ENCODE data around the gene GTF2H2.
"Not testable (repeated sequence)": the region's sequence is repeated elsewhere in the genome, so short reads cannot be mapped to it uniquely, and the experiment has no call there.

Gene GTF2H2

GRCh38 chr5:71011194-71011792 is 56.2 kb downstream of the GTF2H2 start:
- no peak for DNase-seq

GRCh38 chr5:71006983-71007382 is 60.5 kb downstream of the GTF2H2 start:
- DNase-seq, result not testable (repeated sequence)

Data from EL (cell line).